Transverse colon (tissue), 4 donors: ENCODE measurements around the gene EIF4E2.

Source experiments
- CTCF ChIP-seq, 5 experiments: fragments of 200-600 bp in 3 of 5; fragments of 450-650 bp in 2 of 5; sonication (generic) in 3 of 5; IDR thresholded peaks; 1 replicate in 2 of 5; 2 replicates in 3 of 5; pipeline ENCODE4 v1.5.1; 2016 to 2017; ENCODE audit warnings: antibody characterized with exemption in 5 of 5, inconsistent platforms in 3 of 5, mild to moderate bottlenecking in 2 of 5, moderate library complexity in 1 of 5
- EP300 ChIP-seq: sonication (generic); formaldehyde crosslinking; IDR thresholded peaks from one replicate; pipeline ENCODE4 v1.6.1; 2017; ENCODE audit warnings: antibody characterized with exemption, low read depth
- POLR2A ChIP-seq: fragments of 450-650 bp; IDR thresholded peaks from one replicate; pipeline ENCODE4 v1.6.1; 2016; ENCODE audit warnings: antibody characterized with exemption, mild to moderate bottlenecking, moderate library complexity
- POLR2AphosphoS5 ChIP-seq, 3 donors: sonication (generic); formaldehyde crosslinking; IDR thresholded peaks; one replicate each; pipeline ENCODE4 v1.6.1; 2016; ENCODE audit warnings: antibody characterized with exemption in 3 of 3

- TF ChIP-seq POLR2AphosphoS5 (IDR thresholded peaks at IDR 0.05) (peak in 1 of 3 donors; percentile 38), CTCF (IDR thresholded peaks at IDR 0.05) (no peak), POLR2A (peak; percentile 17), EP300 (no peak)
These were observed 23.4 kb downstream of the EIF4E2 start for GRCh38 chr2:232573771-232574435.
